Body of pancreas (tissue), 4 donors: Measurements from ENCODE around the gene TBL3. TPM values are rescaled to one million over a fixed set of nuclear protein-coding genes. Genes with fewer than 3 reads are reported as not detected.
A peak's percentile ranks its signal among the peaks of the same experiment; 100 is the strongest.
"Not testable (repeated sequence)": the region's sequence is repeated elsewhere in the genome, so short reads cannot be mapped to it uniquely, and the experiment has no call there.

Source experiments
- ATAC-seq: fragments of 150-250 bp; one replicate; pipeline ENCODE4 v1.9.1; 2016
- DNase-seq, 4 donors: peaks; one replicate each; pipeline ENCODE4 v3.0.0-alpha.2; 2019
- H3K27ac ChIP-seq, 4 donors: fragments of 200-600 bp; sonication (generic); 1 replicate in 3 of 4; 2 replicates in 1 of 4; pipeline versions ENCODE4 v1.5.1 to v1.6.1; 2016 to 2019; ENCODE audit warnings: mild to moderate bottlenecking in 1 of 4, mixed read lengths in 1 of 4, moderate library complexity in 1 of 4
- H3K27me3 ChIP-seq, 2 donors: fragments of 200-600 bp; sonication (generic); one replicate each; pipeline ENCODE4 v1.6.0; 2016; ENCODE audit warnings: mild to moderate bottlenecking in 1 of 2
- H3K36me3 ChIP-seq, 2 donors: fragments of 200-600 bp; sonication (generic); replicated peaks in 1 of 2; 2 replicates each; pipeline ENCODE4 v1.5.1; 2016; ENCODE audit warnings: low read depth in 2 of 2; ENCODE audit not compliant: insufficient read depth in 1 of 2
- H3K4me1 ChIP-seq: fragments of 200-600 bp; sonication (generic); one replicate; pipeline ENCODE4 v1.6.0; 2016
- H3K4me3 ChIP-seq, 2 donors: fragments of 200-600 bp; sonication (generic); 1 replicate in 1 of 2; 2 replicates in 1 of 2; pipeline ENCODE4 v1.5.1; 2016 to 2019
- H3K9me3 ChIP-seq, 3 donors: fragments of 200-600 bp; sonication (generic); 1 replicate in 2 of 3; 2 replicates in 1 of 3; pipeline ENCODE4 v1.5.1; 2016
- POLR2A ChIP-seq, 3 donors: fragments of 450-650 bp; IDR thresholded peaks; one replicate each; pipeline ENCODE4 v1.6.1; 2016; ENCODE audit warnings: antibody characterized with exemption in 3 of 3, mild to moderate bottlenecking in 2 of 3
- WGBS, 2 donors: methylation state at CpG; one replicate each; pipeline ENCODE4 v1.1.5; 2017; 5-methylcytosine and 5-hydroxymethylcytosine counted together
- intact Hi-C: fragments of 100-400 bp; cut with DNase I; formaldehyde crosslinking; loops from one replicate; pipeline ENCODE4 v1.15.1; 2023
- total RNA-seq, 2 donors: library from RNA; depleted of rRNA; stranded (reverse); fragments of >200 nt; gene quantifications; one replicate each; pipeline ENCODE4 v1.1.0, GENCODE V29; 2016
- TF ChIP-seq, protein P1 (sequence below), 7 experiments: fragments of 450-650 bp in 4 of 7; fragments of 200-600 bp in 3 of 7; sonication (generic) in 3 of 7; IDR thresholded peaks; one replicate each; pipeline ENCODE4 v1.5.1; 2016 to 2019; ENCODE audit warnings: antibody characterized with exemption in 7 of 7

The TBL3 gene
- total RNA-seq, 2 donors from 2014 or later = 38.9 to 40.7 TPM

DNA sequence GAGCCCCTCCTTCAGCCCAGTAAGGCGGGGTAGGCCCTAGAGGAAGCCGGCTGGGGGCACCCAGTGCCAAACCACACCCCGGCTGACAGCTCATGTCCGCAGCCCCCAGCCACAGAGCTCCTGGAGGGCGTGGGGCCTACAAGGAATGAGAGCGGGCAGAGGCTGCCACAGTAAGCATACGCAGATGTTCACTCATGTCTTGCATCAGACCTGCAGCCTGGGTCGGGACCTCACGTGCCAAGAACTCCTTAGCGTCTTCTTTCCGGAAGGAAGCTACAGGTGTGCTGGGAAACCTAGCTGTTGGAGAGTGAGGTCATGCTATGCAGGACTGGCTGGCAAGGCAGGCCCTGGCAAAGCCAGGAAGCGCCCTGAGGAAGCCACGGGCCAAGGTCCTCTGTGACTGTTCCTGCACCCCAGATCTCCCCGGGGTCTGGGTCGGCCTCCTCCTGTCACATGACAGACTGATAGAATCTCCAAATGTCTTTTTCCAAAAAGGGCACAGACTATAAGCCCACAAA lies 36.2 kb downstream of the TBL3 start:
- no peaks in the 10 kb centered on the region for H3K9me3 ChIP-seq
- no peak overlapping the region for H3K4me3 ChIP-seq
- ATAC-seq (peak; percentile 38), DNase-seq (peak; percentile 66 to 86 (median 79))
- no peaks in the 10 kb centered on the region for H3K36me3 ChIP-seq
- peak; percentile 39 to 64 (median 44) for TF ChIP-seq POLR2A (IDR thresholded peaks at IDR 0.05)
- TF ChIP-seq, protein P1, sequence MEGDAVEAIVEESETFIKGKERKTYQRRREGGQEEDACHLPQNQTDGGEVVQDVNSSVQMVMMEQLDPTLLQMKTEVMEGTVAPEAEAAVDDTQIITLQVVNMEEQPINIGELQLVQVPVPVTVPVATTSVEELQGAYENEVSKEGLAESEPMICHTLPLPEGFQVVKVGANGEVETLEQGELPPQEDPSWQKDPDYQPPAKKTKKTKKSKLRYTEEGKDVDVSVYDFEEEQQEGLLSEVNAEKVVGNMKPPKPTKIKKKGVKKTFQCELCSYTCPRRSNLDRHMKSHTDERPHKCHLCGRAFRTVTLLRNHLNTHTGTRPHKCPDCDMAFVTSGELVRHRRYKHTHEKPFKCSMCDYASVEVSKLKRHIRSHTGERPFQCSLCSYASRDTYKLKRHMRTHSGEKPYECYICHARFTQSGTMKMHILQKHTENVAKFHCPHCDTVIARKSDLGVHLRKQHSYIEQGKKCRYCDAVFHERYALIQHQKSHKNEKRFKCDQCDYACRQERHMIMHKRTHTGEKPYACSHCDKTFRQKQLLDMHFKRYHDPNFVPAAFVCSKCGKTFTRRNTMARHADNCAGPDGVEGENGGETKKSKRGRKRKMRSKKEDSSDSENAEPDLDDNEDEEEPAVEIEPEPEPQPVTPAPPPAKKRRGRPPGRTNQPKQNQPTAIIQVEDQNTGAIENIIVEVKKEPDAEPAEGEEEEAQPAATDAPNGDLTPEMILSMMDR (IDR thresholded peaks at IDR 0.05) = no peak
- peaks cover 66% of the 10 kb centered on the region for H3K4me1 ChIP-seq
- WGBS, 2 donors = 14 to 23% methylated on average over 6 to 15 of the region's 15 CpGs
- H3K27ac ChIP-seq = peak overlapping the region; percentile 66 to 96 (median 90)
- H3K27me3 ChIP-seq = no peaks in the 10 kb centered on the region
- intact Hi-C loops = no loop called here

DNA sequence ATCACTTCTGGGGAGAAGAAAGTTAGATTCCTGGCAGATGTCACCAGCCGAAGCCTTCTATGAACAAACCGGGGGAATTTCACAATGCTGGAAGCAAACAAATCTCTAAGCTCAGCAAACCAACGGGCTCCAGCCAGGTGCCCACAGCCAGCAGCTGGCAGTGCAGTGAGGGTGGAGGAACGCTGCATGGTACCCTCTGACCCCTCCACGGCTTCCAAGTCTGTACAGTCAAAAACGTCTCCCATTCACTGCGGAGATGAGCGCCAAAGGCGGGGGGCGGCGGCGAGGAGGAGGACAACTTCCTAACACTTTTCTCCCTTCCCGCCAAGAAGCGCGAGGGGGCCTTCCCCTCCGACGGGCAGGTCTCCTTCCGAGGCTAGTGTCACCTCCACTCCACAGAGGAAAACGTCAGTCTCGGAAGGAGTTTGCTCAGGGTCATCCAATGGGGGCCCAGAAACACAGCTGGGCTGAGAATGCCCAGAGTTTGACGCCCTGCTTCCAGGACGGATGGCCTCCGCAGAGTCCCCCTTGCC lies 36.8 kb downstream of the TBL3 start:
- Histone ChIP-seq H3K27ac (peak overlapping the region; percentile 89 to 96 (median 92)), H3K4me1 (peaks cover 60% of the 10 kb centered on the region), H3K4me3 (peak overlapping the region; percentile 76 to 95), H3K27me3 (no peaks in the 10 kb centered on the region), H3K9me3 (no peaks in the 10 kb centered on the region), H3K36me3 (no peaks in the 10 kb centered on the region)
- peak; percentile 14 to 63 (median 51) for TF ChIP-seq POLR2A (IDR thresholded peaks at IDR 0.05)
- TF ChIP-seq, protein P1 (IDR thresholded peaks at IDR 0.05) = no peak
- intact Hi-C loops = no loop called here
- WGBS, 2 donors = 3% methylated on average over 12 to 23 of the region's 23 CpGs
- ATAC-seq = peak; percentile 23
- peak in 3 of 4 donors; percentile 52 to 66 (median 61) for DNase-seq

DNA sequence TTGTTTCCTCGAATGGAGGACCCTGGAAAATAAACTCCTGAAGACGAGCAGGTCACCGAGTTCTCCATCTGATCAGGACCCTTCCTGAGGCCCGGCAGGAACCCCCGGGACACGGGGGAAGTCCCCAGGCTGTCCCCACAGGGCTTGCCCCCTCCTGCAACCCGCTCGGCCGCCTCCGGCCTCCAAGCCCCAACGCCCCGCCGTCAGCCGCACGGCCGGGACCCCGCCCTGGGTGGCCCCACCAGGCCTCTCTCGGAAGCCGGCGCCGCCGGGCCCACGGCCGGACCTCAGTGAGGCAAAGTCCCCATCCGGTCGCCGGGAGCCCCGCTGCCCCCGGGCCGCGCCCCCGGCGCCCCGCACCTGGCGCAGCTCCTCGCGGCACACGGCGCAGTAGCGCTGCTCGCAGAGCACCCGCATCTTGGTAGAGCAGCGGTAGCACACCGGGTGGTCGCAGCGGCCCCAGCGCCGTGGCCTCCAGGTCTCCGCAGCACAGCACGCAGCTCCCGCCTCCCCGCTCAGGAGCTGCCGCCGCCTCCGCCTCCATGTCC lies 37.4 kb downstream of the TBL3 start:
- Histone ChIP-seq H3K9me3 (no peaks in the 10 kb centered on the region), H3K27me3 (no peaks in the 10 kb centered on the region), H3K36me3 (no peaks in the 10 kb centered on the region), H3K27ac (peak overlapping the region; percentile 89 to 96 (median 92)), H3K4me3 (peak overlapping the region; percentile 76 to 95), H3K4me1 (peaks cover 54% of the 10 kb centered on the region)
- 0% methylated on average over 5 to 48 of the region's 55 CpGs for WGBS, 2 donors
- ATAC-seq = peak; percentile 15
- intact Hi-C loops = no loop called here
- peak in 1 of 4 donors; percentile 22 for DNase-seq
- TF ChIP-seq, protein P1 (IDR thresholded peaks at IDR 0.05) = no peak
- no peak for TF ChIP-seq POLR2A (IDR thresholded peaks at IDR 0.05)

DNA sequence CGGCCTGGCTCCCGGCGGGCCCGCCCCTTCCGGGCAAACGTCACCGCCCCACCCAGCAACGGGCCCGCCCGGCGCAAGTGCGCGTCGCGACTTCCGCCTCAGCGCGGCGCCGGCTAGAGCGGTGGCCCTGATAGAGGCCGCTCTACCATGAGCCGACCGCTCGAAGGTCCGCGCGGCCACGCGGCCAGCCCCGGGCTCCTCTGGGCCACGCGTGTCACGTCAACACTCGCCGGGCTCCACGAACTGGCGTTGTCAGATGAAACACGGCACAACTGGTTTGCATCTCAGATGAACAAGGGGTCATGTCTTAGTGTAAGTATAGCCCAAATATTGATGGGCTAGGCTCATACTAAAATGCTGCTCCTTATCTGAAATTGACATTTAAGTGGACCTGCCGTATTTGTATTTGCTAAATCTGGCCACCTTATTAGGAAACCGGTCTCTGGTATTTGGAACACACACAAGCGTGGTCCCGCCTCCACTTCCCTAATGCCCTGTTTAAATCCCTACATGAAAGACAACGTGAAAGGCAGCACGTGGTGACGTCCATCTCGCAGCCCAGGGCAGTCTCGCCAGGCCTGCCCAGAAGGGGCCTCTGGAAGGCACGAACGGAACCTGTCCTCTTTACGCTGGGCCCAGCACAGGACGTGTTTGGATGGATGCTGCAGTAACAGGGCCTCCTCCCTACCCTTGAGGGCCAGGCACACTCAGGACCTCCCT lies 38.1 kb downstream of the TBL3 start, which contains the start of gene ZNF598:
TSS of gene ZNF598 (minus strand) at position 31 of the 720 bp plus-strand sequence.
- peak; percentile 84 to 92 (median 91) for TF ChIP-seq POLR2A (IDR thresholded peaks at IDR 0.05)
- TF ChIP-seq, protein P1 (IDR thresholded peaks at IDR 0.05) = peak in 1 of 7 experiments; percentile 11
- intact Hi-C loops = no loop called here
- ATAC-seq (peak; percentile 89), DNase-seq (peak; percentile 82 to 86 (median 84))
- 2 to 4% methylated on average over 13 to 45 of the region's 52 CpGs for WGBS, 2 donors
- no peaks in the 10 kb centered on the region for H3K36me3 ChIP-seq
- peak within 1 kb of the TSS; percentile 76 to 95 for H3K4me3 ChIP-seq
- no peaks in the 10 kb centered on the region for H3K27me3 ChIP-seq
- no peaks in the 10 kb centered on the region for H3K9me3 ChIP-seq
- peak within 1 kb of the TSS; percentile 89 to 96 (median 92) for H3K27ac ChIP-seq
- peaks cover 47% of the 10 kb centered on the region for H3K4me1 ChIP-seq

DNA sequence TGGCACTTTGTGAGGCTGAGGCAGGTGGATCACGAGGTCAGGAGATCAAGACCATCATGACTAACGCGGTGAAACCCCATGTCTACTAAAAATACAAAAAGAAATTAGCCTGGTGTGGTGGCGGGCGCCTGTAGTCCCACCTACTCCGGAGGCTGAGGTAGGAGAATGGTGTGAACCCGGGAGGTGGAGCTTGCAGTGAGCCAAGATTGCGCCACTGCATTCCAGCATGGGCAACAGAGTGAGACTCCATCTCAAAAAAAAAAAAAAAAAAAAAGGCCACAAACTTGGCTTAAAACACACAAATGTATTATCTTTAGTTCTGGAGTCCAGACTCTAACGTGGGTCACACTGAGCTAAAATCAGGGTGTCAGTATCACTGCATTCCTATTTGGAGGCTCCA lies 39.9 kb downstream of the TBL3 start:
- ATAC-seq, H3K27ac ChIP-seq, H3K9me3 ChIP-seq, H3K36me3 ChIP-seq, H3K4me3 ChIP-seq, intact Hi-C loops, DNase-seq, H3K27me3 ChIP-seq: not testable (repeated sequence)
- peaks cover 29% of the 10 kb centered on the region for H3K4me1 ChIP-seq
- 82 to 90% methylated on average over 9 of the region's 9 CpGs for WGBS, 2 donors
